ENCODE results near the gene LRP5. TPM values are rescaled to one million over a fixed set of nuclear protein-coding genes. Genes with fewer than 3 reads are reported as not detected.
"Not testable (repeated sequence)": the region's sequence is repeated elsewhere in the genome, so short reads cannot be mapped to it uniquely, and the experiment has no call there.

LRP5 gene
- total RNA-seq, 1 donor from 2014 or later = 20.2 TPM

DNA sequence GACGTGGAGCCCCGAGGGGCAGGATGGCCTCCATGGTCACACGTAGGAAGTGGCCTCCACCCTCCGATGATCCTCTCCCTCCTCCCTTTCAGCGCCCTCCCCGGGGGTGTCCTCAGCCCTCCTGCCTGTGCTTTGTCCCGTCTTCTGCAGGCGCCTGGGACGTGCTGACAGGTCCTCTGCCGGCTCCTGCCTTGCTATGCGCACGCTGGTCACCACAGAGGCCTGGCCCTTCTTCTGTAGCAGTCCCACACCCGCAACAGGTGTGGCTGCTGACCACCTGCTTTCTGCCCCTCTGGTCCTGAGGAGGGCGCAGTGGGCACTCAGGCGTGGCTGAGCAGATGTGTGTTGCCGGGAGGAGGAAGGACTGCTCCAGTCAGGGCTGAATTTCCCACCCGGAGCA is 120.5 kb downstream of the LRP5 start:
- no peak overlapping the region for H3K27ac ChIP-seq (ENCODE audit: low read depth, low read length)
- no peak for TF ChIP-seq CTCF (IDR thresholded peaks at IDR 0.05; ENCODE audit: insufficient read depth, low read depth, low read length)
- TF ChIP-seq EZH2 (IDR thresholded peaks at IDR 0.05; ENCODE audit: insufficient read depth, low read length) = no peak
- Mint-ChIP-seq H3K9me3 (ENCODE audit: unreplicated experiment) (peaks cover 10% of the 10 kb centered on the region), H3K27ac (ENCODE audit: unreplicated experiment) (no peak overlapping the region), H3K36me3 (ENCODE audit: low read depth, unreplicated experiment) (peaks cover 35% of the 10 kb centered on the region), H3K4me3 (ENCODE audit: unreplicated experiment) (no peak overlapping the region), H3K27me3 (ENCODE audit: low read depth, unreplicated experiment) (no peaks in the 10 kb centered on the region), H3K4me1 (ENCODE audit: low read depth, unreplicated experiment) (peaks cover 9% of the 10 kb centered on the region)
- FAIRE-seq = no peak
- no peak overlapping the region for H3K9ac ChIP-seq (ENCODE audit: low read length)
- peaks cover 9% of the 10 kb centered on the region for H3K9me3 ChIP-seq (ENCODE audit: insufficient read depth, low read depth, low read length)
- H3K4me1 ChIP-seq (ENCODE audit: insufficient read depth, low read length) = peaks cover 11% of the 10 kb centered on the region
- H3K4me2 ChIP-seq (ENCODE audit: low read length) = no peak overlapping the region
- H3K36me3 ChIP-seq (ENCODE audit: insufficient read depth, low read length) = peaks cover 4% of the 10 kb centered on the region
- H2AFZ ChIP-seq (ENCODE audit: low read depth, low read length) = no peak overlapping the region
- no peaks in the 10 kb centered on the region for H3K27me3 ChIP-seq (ENCODE audit: insufficient read depth, low read length)
- no peaks in the 10 kb centered on the region for H4K20me1 ChIP-seq (ENCODE audit: insufficient read depth, low read length)
- no peak for DNase-seq (ENCODE audit: low read depth)
- H3K4me3 ChIP-seq (ENCODE audit: insufficient read depth, low read depth, low read length) = no peak overlapping the region
- H3K79me2 ChIP-seq (ENCODE audit: insufficient read depth, low read length) = no peaks in the 10 kb centered on the region

- Mint-ChIP-seq H3K9me3 (ENCODE audit: unreplicated experiment) (peaks cover 10% of the 10 kb centered on the region), H3K27me3 (ENCODE audit: low read depth, unreplicated experiment) (no peaks in the 10 kb centered on the region), H3K4me1 (ENCODE audit: low read depth, unreplicated experiment) (peaks cover 9% of the 10 kb centered on the region), H3K36me3 (ENCODE audit: low read depth, unreplicated experiment) (peaks cover 30% of the 10 kb centered on the region), H3K4me3 (ENCODE audit: unreplicated experiment) (no peak overlapping the region), H3K27ac (ENCODE audit: unreplicated experiment) (no peak overlapping the region)
- Histone ChIP-seq H4K20me1 (ENCODE audit: insufficient read depth, low read length) (no peaks in the 10 kb centered on the region), H2AFZ (ENCODE audit: low read depth, low read length) (no peak overlapping the region), H3K27ac (ENCODE audit: low read depth, low read length) (no peak overlapping the region), H3K36me3 (ENCODE audit: insufficient read depth, low read length) (peaks cover 4% of the 10 kb centered on the region), H3K9me3 (ENCODE audit: insufficient read depth, low read depth, low read length) (peaks cover 9% of the 10 kb centered on the region), H3K79me2 (ENCODE audit: insufficient read depth, low read length) (no peaks in the 10 kb centered on the region), H3K27me3 (ENCODE audit: insufficient read depth, low read length) (no peaks in the 10 kb centered on the region), H3K9ac (ENCODE audit: low read length) (no peak overlapping the region), H3K4me1 (ENCODE audit: insufficient read depth, low read length) (peaks cover 13% of the 10 kb centered on the region), H3K4me3 (ENCODE audit: insufficient read depth, low read depth, low read length) (no peak overlapping the region), H3K4me2 (ENCODE audit: low read length) (no peak overlapping the region)
- no peak for TF ChIP-seq EZH2 (IDR thresholded peaks at IDR 0.05; ENCODE audit: insufficient read depth, low read length)
- TF ChIP-seq CTCF (IDR thresholded peaks at IDR 0.05; ENCODE audit: insufficient read depth, low read depth, low read length) = no peak
- no peak for DNase-seq (ENCODE audit: low read depth)
- no peak for FAIRE-seq
Observed at GRCh38 chr11:68433541-68433940, 121.2 kb downstream of the LRP5 start.

- FAIRE-seq = not testable (repeated sequence)
- H3K36me3 Mint-ChIP-seq (ENCODE audit: low read depth, unreplicated experiment) = peaks cover 29% of the 10 kb centered on the region
Observed at GRCh38 chr11:68434159-68434558, 121.8 kb downstream of the LRP5 start.

More at GRCh38 chr11:68434159-68434558, 121.8 kb downstream of the LRP5 start:
- DNase-seq (ENCODE audit: low read depth); H4K20me1 ChIP-seq (ENCODE audit: insufficient read depth, low read length); H3K79me2 ChIP-seq (ENCODE audit: insufficient read depth, low read length); H3K9me3 ChIP-seq (ENCODE audit: insufficient read depth, low read depth, low read length); H3K4me3 ChIP-seq (ENCODE audit: insufficient read depth, low read depth, low read length); H3K9me3 Mint-ChIP-seq (ENCODE audit: unreplicated experiment); H3K36me3 ChIP-seq (ENCODE audit: insufficient read depth, low read length); H3K9ac ChIP-seq (ENCODE audit: low read length); H3K4me1 Mint-ChIP-seq (ENCODE audit: low read depth, unreplicated experiment); H3K27ac ChIP-seq (ENCODE audit: low read depth, low read length); H3K27ac Mint-ChIP-seq (ENCODE audit: unreplicated experiment); H3K27me3 ChIP-seq (ENCODE audit: insufficient read depth, low read length); H3K4me2 ChIP-seq (ENCODE audit: low read length); H2AFZ ChIP-seq (ENCODE audit: low read depth, low read length); H3K4me3 Mint-ChIP-seq (ENCODE audit: unreplicated experiment); H3K27me3 Mint-ChIP-seq (ENCODE audit: low read depth, unreplicated experiment): not testable (repeated sequence)
- H3K4me1 ChIP-seq (ENCODE audit: insufficient read depth, low read length) = peaks cover 13% of the 10 kb centered on the region

All from astrocyte (in vitro differentiated cells and primary cell).